ENCODE results near the gene CDKN1A. TPM values are rescaled to one million over a fixed set of nuclear protein-coding genes. Genes with fewer than 3 reads are reported as not detected.
A peak's percentile ranks its signal among the peaks of the same experiment; 100 is the strongest.

CDKN1A gene
- 206 TPM for polyA plus RNA-seq (2012; ENCODE audit: low read depth, missing spikeins)

- peak; percentile 70 for DNase-seq (ENCODE audit: insufficient read length, low spot score)
- peak; percentile 73 for FAIRE-seq
- TF ChIP-seq SPI1 (IDR thresholded peaks at IDR 0.05; ENCODE audit: low read depth, low read length) (no peak), POLR2A (IDR thresholded peaks at IDR 0.05; ENCODE audit: low read depth, low read length) (peak; percentile 98), POU2F2 (IDR thresholded peaks at IDR 0.05; ENCODE audit: low read depth, low read length) (peak; percentile 91), PAX5 (IDR thresholded peaks at IDR 0.05; ENCODE audit: insufficient read depth, low read length, severe bottlenecking) (peak; percentile 6), POLR2AphosphoS5 (IDR thresholded peaks at IDR 0.05; ENCODE audit: low read depth, low read length) (peak; percentile 98), TAF1 (IDR thresholded peaks at IDR 0.05; ENCODE audit: low read depth, low read length) (peak; percentile 90)
Measured at GRCh38 chr6:36678488-36679042, at the start of gene CDKN1A. Gene CDKN1A, plus strand, starts transcription at chr6:36678714. Its CDS starts 5,388 bp downstream, at chr6:36684102.

GRCh38 chr6:36629784-36630183 lies 48.7 kb upstream of the CDKN1A start:
- DNase-seq (ENCODE audit: insufficient read length, low spot score): no peak
- TF ChIP-seq TAF1 (IDR thresholded peaks at IDR 0.05; ENCODE audit: low read depth, low read length): no peak
- TF ChIP-seq PAX5 (IDR thresholded peaks at IDR 0.05; ENCODE audit: insufficient read depth, low read length, severe bottlenecking): no peak
- no peak for TF ChIP-seq POLR2AphosphoS5 (IDR thresholded peaks at IDR 0.05; ENCODE audit: low read depth, low read length)
- no peak for TF ChIP-seq SPI1 (IDR thresholded peaks at IDR 0.05; ENCODE audit: low read depth, low read length)
- no peak for TF ChIP-seq POLR2A (IDR thresholded peaks at IDR 0.05; ENCODE audit: low read depth, low read length)
- no peak for TF ChIP-seq POU2F2 (IDR thresholded peaks at IDR 0.05; ENCODE audit: low read depth, low read length)
- FAIRE-seq: no peak

DNA sequence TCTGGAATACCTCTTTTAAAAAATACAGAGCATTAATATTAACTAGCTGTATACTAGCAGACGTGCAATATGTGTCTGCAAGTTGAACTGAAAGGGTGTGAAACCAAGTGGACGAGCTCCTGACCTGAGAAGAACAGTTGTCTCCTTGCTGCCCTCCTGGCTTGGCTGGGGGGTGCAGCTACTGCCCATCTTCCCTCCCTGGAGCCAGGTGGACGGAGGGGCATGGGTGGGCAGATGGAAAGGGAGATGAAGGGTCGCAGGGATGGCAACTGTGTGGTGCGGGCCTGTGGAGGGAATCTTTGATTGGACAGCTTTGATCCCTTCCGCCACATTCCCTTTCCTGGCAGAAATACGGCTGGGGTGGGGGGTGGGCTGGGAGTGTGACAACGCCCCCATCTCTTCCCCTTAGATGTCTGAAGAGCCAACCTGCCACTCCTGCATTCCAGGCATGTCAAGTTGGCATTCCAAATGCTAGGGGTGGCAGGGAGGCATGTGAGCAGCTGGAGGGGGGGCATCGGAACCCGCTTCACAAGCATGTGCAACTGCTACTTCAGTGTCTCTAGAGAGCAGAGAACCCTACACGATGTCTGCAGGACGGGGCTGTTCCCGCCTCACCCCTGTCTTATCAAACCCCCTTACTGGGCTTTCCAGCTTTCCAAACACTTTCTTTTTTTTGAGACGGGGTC lies 47.0 kb upstream of the CDKN1A start:
- no peak for FAIRE-seq
- TF ChIP-seq PAX5 (IDR thresholded peaks at IDR 0.05; ENCODE audit: insufficient read depth, low read length, severe bottlenecking): no peak
- TF ChIP-seq TAF1 (IDR thresholded peaks at IDR 0.05; ENCODE audit: low read depth, low read length): no peak
- no peak for TF ChIP-seq POLR2AphosphoS5 (IDR thresholded peaks at IDR 0.05; ENCODE audit: low read depth, low read length)
- TF ChIP-seq POLR2A (IDR thresholded peaks at IDR 0.05; ENCODE audit: low read depth, low read length): no peak
- no peak for TF ChIP-seq SPI1 (IDR thresholded peaks at IDR 0.05; ENCODE audit: low read depth, low read length)
- TF ChIP-seq POU2F2 (IDR thresholded peaks at IDR 0.05; ENCODE audit: low read depth, low read length): no peak
- DNase-seq (ENCODE audit: insufficient read length, low spot score): no peak

DNA sequence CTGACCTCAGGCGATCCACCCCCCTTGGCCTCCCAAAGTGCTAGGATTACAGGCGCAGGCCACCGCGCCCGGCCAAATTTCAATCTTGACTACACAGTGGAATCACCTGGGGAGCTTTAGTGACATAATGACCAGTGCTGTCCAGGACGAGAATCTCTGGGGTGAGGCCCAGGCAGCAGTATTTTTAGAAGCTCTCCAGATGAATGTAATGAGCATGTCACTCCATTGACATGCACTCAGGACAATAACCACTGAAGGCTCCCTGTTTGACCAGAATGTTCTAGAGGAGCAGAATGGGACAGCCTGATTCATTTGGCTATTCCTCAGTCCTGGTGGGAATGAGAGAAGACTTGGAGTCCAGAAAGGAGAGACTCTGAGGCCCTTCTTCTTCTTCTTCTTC lies 45.1 kb upstream of the CDKN1A start:
- DNase-seq (ENCODE audit: insufficient read length, low spot score): no peak
- FAIRE-seq: no peak
- TF ChIP-seq POU2F2 (IDR thresholded peaks at IDR 0.05; ENCODE audit: low read depth, low read length) (no peak), POLR2A (IDR thresholded peaks at IDR 0.05; ENCODE audit: low read depth, low read length) (no peak), POLR2AphosphoS5 (IDR thresholded peaks at IDR 0.05; ENCODE audit: low read depth, low read length) (no peak), TAF1 (IDR thresholded peaks at IDR 0.05; ENCODE audit: low read depth, low read length) (no peak), SPI1 (IDR thresholded peaks at IDR 0.05; ENCODE audit: low read depth, low read length) (no peak), PAX5 (IDR thresholded peaks at IDR 0.05; ENCODE audit: insufficient read depth, low read length, severe bottlenecking) (no peak)

DNA sequence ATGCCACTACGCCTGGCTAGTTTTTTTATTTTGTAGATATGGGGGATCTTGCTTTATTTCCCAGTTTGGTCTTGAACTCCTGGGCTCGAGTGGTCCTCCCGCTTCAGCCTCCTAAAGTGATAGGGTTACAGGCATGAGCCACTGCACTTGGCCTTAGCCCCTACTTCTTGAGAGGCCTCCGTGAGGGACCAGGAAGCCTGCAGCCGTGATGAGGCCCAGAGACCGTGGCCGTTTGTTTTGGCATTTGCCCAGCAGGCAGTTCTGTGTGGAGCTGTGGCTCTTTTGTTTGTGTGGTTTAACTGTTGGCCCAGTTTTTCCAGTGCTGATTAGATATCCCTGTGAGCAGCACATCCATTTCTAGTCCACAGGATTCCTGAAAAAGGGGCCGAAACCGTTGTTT lies 44.6 kb upstream of the CDKN1A start:
- FAIRE-seq: no peak
- no peak for DNase-seq (ENCODE audit: insufficient read length, low spot score)
- TF ChIP-seq PAX5 (IDR thresholded peaks at IDR 0.05; ENCODE audit: insufficient read depth, low read length, severe bottlenecking) (no peak), POU2F2 (IDR thresholded peaks at IDR 0.05; ENCODE audit: low read depth, low read length) (no peak), POLR2A (IDR thresholded peaks at IDR 0.05; ENCODE audit: low read depth, low read length) (no peak), POLR2AphosphoS5 (IDR thresholded peaks at IDR 0.05; ENCODE audit: low read depth, low read length) (no peak), TAF1 (IDR thresholded peaks at IDR 0.05; ENCODE audit: low read depth, low read length) (no peak), SPI1 (IDR thresholded peaks at IDR 0.05; ENCODE audit: low read depth, low read length) (no peak)

GRCh38 chr6:36634317-36635108 lies 44.0 kb upstream of the CDKN1A start:
- TF ChIP-seq POLR2AphosphoS5 (IDR thresholded peaks at IDR 0.05; ENCODE audit: low read depth, low read length) (no peak), PAX5 (IDR thresholded peaks at IDR 0.05; ENCODE audit: insufficient read depth, low read length, severe bottlenecking) (no peak), TAF1 (IDR thresholded peaks at IDR 0.05; ENCODE audit: low read depth, low read length) (no peak), POLR2A (IDR thresholded peaks at IDR 0.05; ENCODE audit: low read depth, low read length) (no peak), POU2F2 (IDR thresholded peaks at IDR 0.05; ENCODE audit: low read depth, low read length) (no peak), SPI1 (IDR thresholded peaks at IDR 0.05; ENCODE audit: low read depth, low read length) (no peak)
- FAIRE-seq: no peak
- DNase-seq (ENCODE audit: insufficient read length, low spot score): no peak

- FAIRE-seq (no peak), DNase-seq (ENCODE audit: insufficient read length, low spot score) (no peak)
- TF ChIP-seq POU2F2 (IDR thresholded peaks at IDR 0.05; ENCODE audit: low read depth, low read length) (no peak), SPI1 (IDR thresholded peaks at IDR 0.05; ENCODE audit: low read depth, low read length) (no peak), PAX5 (IDR thresholded peaks at IDR 0.05; ENCODE audit: insufficient read depth, low read length, severe bottlenecking) (no peak), POLR2AphosphoS5 (IDR thresholded peaks at IDR 0.05; ENCODE audit: low read depth, low read length) (no peak), POLR2A (IDR thresholded peaks at IDR 0.05; ENCODE audit: low read depth, low read length) (no peak), TAF1 (IDR thresholded peaks at IDR 0.05; ENCODE audit: low read depth, low read length) (no peak)
Measured at GRCh38 chr6:36636283-36636682, 42.2 kb upstream of the CDKN1A start.

DNA sequence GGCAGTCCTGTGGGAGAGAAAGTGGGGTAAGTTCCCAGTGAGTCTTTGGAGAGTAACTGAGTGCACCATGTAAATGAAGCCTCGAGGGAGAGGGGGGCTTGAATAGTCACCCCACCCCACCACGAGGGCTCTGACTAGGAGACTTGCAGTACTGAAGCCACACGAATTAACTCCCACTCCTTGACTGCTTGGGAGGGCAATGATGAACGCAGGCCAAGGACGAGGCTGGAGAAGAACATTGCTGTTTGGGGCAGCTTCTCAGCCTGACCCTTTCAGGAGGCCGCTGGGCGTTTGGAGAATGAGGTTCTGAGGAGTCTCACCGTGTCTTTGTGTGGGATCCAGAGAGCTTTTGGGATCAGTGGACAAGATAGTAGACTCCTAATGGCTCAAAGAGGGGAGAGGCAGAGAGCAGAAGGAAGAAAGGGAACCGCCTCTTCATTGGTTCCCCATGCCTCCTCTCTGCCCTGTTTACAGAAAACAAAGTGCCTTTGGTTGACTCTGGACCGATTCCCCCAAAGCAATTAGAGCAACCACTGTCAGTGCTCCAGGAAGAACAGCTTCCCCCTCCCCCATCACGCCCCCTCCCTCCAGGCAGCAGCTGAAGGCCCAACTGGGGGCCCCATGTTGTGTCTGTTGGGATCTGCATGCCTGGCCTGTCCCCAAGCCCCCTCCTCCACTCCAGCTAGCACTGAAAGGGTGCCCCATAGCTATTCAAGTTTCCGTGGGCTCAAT lies 41.7 kb upstream of the CDKN1A start:
- no peak for FAIRE-seq
- DNase-seq (ENCODE audit: insufficient read length, low spot score): no peak
- TF ChIP-seq POU2F2 (IDR thresholded peaks at IDR 0.05; ENCODE audit: low read depth, low read length) (no peak), TAF1 (IDR thresholded peaks at IDR 0.05; ENCODE audit: low read depth, low read length) (no peak), POLR2A (IDR thresholded peaks at IDR 0.05; ENCODE audit: low read depth, low read length) (no peak), SPI1 (IDR thresholded peaks at IDR 0.05; ENCODE audit: low read depth, low read length) (no peak), POLR2AphosphoS5 (IDR thresholded peaks at IDR 0.05; ENCODE audit: low read depth, low read length) (no peak), PAX5 (IDR thresholded peaks at IDR 0.05; ENCODE audit: insufficient read depth, low read length, severe bottlenecking) (no peak)
